OCI-M2 (cell line): ENCODE results near the gene CELF3.
"Not testable (repeated sequence)": the region's sequence is repeated elsewhere in the genome, so short reads cannot be mapped to it uniquely, and the experiment has no call there.

Experiments
- DNase-seq: peaks from one replicate; lab custom pipeline; 2025; ENCODE audit not compliant: unreplicated experiment; lab: John Stamatoyannopoulos, UW

Gene CELF3

GRCh38 chr1:151704246-151704645 is 12.4 kb downstream of the CELF3 start:
- DNase-seq, result no peak

- no peak for DNase-seq
These were observed 12.8 kb downstream of the CELF3 start for GRCh38 chr1:151703813-151704212.

GRCh38 chr1:151702936-151703335 is 13.7 kb downstream of the CELF3 start:
- DNase-seq, result no peak

- no peak for DNase-seq
These were observed 15.1 kb downstream of the CELF3 start for GRCh38 chr1:151701515-151701914.

GRCh38 chr1:151693057-151693651 is 23.4 kb downstream of the CELF3 start:
- DNase-seq, result no peak

- DNase-seq, result no peak
These were observed 24.4 kb downstream of the CELF3 start for GRCh38 chr1:151692226-151692625.

- DNase-seq, result no peak
These were observed 27.1 kb downstream of the CELF3 start for GRCh38 chr1:151689494-151689893.

- no peak for DNase-seq
These were observed 30.0 kb downstream of the CELF3 start for GRCh38 chr1:151686561-151686960.

GRCh38 chr1:151684128-151684527 is 32.5 kb downstream of the CELF3 start:
- DNase-seq, result no peak

- not testable (repeated sequence) for DNase-seq
These were observed 33.7 kb downstream of the CELF3 start for GRCh38 chr1:151682901-151683300.

- DNase-seq, result no peak
These were observed 34.7 kb downstream of the CELF3 start for GRCh38 chr1:151681923-151682322.

- DNase-seq, result no peak
These were observed 35.8 kb downstream of the CELF3 start for GRCh38 chr1:151680826-151681225.

- no peak for DNase-seq
These were observed 36.2 kb downstream of the CELF3 start for GRCh38 chr1:151680391-151680790.

GRCh38 chr1:151673407-151673806 is 43.2 kb downstream of the CELF3 start:
- no peak for DNase-seq

GRCh38 chr1:151670036-151670675 is 46.4 kb downstream of the CELF3 start:
- DNase-seq, result not testable (repeated sequence)

- DNase-seq, result peak; percentile 51
These were observed 48.5 kb downstream of the CELF3 start for GRCh38 chr1:151668090-151668489.

- no peak for DNase-seq
These were observed 54.9 kb downstream of the CELF3 start for GRCh38 chr1:151661751-151662150.

GRCh38 chr1:151655371-151655770 is 61.2 kb downstream of the CELF3 start:
- no peak for DNase-seq

GRCh38 chr1:151653397-151653796 is 63.2 kb downstream of the CELF3 start:
- DNase-seq, result no peak
